CD8-positive, alpha-beta memory T cell (primary cell): ENCODE data around the gene CAPN12. TPM values are rescaled to one million over a fixed set of nuclear protein-coding genes. Genes with fewer than 3 reads are reported as not detected.

ENCODE experiments used
- CTCF ChIA-PET: fragments of 350-600 bp; sonication (Branson Sonifier 250); formaldehyde crosslinking; loops from one replicate; lab custom pipeline; 2021; ENCODE audit warnings: antibody characterized with exemption; lab: Charles Lee
- POLR2A ChIA-PET: fragments of 350-600 bp; sonication (Branson Sonifier 250); formaldehyde crosslinking; loops from one replicate; lab custom pipeline; 2021; ENCODE audit warnings: antibody characterized with exemption; lab: Charles Lee
- DNase-seq, 5 donors: peaks; one replicate each; pipeline versions ENCODE4 v3.0.0 to v3.0.0-alpha.2; 2020 to 2022; ENCODE audit warnings: mixed read lengths in 1 of 5
- H3K27ac ChIP-seq: one replicate; pipeline ENCODE4 v1.7.0; 2013; ENCODE audit warnings: low read depth, mild to moderate bottlenecking, low read length, moderate library complexity
- H3K27me3 ChIP-seq: 2 replicates; pipeline ENCODE4 v1.7.0; 2013; ENCODE audit warnings: low read length, mild to moderate bottlenecking; ENCODE audit not compliant: insufficient read depth, poor library complexity, severe bottlenecking
- H3K36me3 ChIP-seq: 2 replicates; pipeline ENCODE4 v1.7.0; 2013; ENCODE audit warnings: mild to moderate bottlenecking, low read length, moderate library complexity; ENCODE audit not compliant: insufficient read depth
- H3K4me1 ChIP-seq: 2 replicates; pipeline ENCODE4 v1.7.0; 2013; ENCODE audit warnings: mild to moderate bottlenecking, low read length, moderate library complexity; ENCODE audit not compliant: insufficient read depth
- H3K4me3 ChIP-seq: 2 replicates; pipeline ENCODE4 v1.7.0; 2013; ENCODE audit warnings: mild to moderate bottlenecking, low read length
- H3K9me3 ChIP-seq: 2 replicates; pipeline ENCODE4 v1.7.0; 2013; ENCODE audit warnings: mild to moderate bottlenecking, low read length
- H3K27ac Mint-ChIP-seq, 8 donors: one replicate each; pipeline ENCODE4 v1.8.0; 2020 to 2021; ENCODE audit warnings: mixed read lengths in 8 of 8, mild to moderate bottlenecking in 6 of 8, inconsistent platforms in 3 of 8, moderate library complexity in 3 of 8
- H3K27me3 Mint-ChIP-seq, 2 donors: one replicate each; pipeline ENCODE4 v1.8.0; 2020 to 2021; ENCODE audit warnings: mixed read lengths in 2 of 2, mild to moderate bottlenecking in 1 of 2, moderate library complexity in 1 of 2
- H3K36me3 Mint-ChIP-seq, 3 donors: one replicate each; pipeline ENCODE4 v1.8.0; 2020 to 2021; ENCODE audit warnings: mixed read lengths in 3 of 3, inconsistent platforms in 1 of 3, mild to moderate bottlenecking in 1 of 3
- H3K4me1 Mint-ChIP-seq, 3 donors: one replicate each; pipeline ENCODE4 v1.8.0; 2020 to 2021; ENCODE audit warnings: mixed read lengths in 3 of 3, inconsistent platforms in 1 of 3, mild to moderate bottlenecking in 1 of 3
- H3K4me3 Mint-ChIP-seq, 7 donors: one replicate each; pipeline ENCODE4 v1.8.0; 2020 to 2021; ENCODE audit warnings: mixed read lengths in 7 of 7, mild to moderate bottlenecking in 6 of 7, moderate library complexity in 4 of 7, inconsistent platforms in 2 of 7
- H3K9me3 Mint-ChIP-seq, 5 donors: one replicate each; pipeline ENCODE4 v1.8.0; 2020 to 2022; ENCODE audit warnings: mixed read lengths in 5 of 5, mild to moderate bottlenecking in 3 of 5, moderate library complexity in 2 of 5, inconsistent platforms in 1 of 5
- polyA plus RNA-seq: library from polyadenylated mRNA; unstranded; fragments of 300-500 nt; fragmentation: Illumina TruSeq; gene quantifications from one replicate; pipeline ENCODE4 v1.2.3, GENCODE V29; 2021
- total RNA-seq, 2 experiments: library from RNA; stranded (reverse); gene quantifications; one replicate each; pipeline ENCODE4 v1.2.3, GENCODE V29; 2021

CAPN12 gene
- total and polyA plus RNA-seq, 3 experiments from 2014 or later = 5.2 to 19.5 (median 5.3) TPM

GRCh38 chr19:38745316-38745715 is 1.0 kb upstream of the CAPN12 start:
- Mint-ChIP-seq H3K4me1 (peaks cover 0 to 3% (median 0%) of the 10 kb centered on the region in 3 donors), H3K9me3 (no peaks in the 10 kb centered on the region), H3K27ac (no peak overlapping the region), H3K27me3 (peaks cover 0 to under 1% of the 10 kb centered on the region in 2 donors), H3K36me3 (no peaks in the 10 kb centered on the region), H3K4me3 (no peak overlapping the region)
- DNase-seq = no peak
- ChIA-PET CTCF (interaction anchor here (0.6 to 2.0 kb wide), 4 partner anchors 15 to 342 kb away, joined by 3 to 5 read pairs (median 4); partner anchors contain the start of genes FAM98C, MRPS12 and SARS2), POLR2A (no interaction called here)
- Histone ChIP-seq H3K36me3 (no peaks in the 10 kb centered on the region), H3K27ac (no peak overlapping the region), H3K9me3 (no peaks in the 10 kb centered on the region), H3K4me3 (no peak overlapping the region), H3K4me1 (no peaks in the 10 kb centered on the region), H3K27me3 (no peaks in the 10 kb centered on the region)

GRCh38 chr19:38744874-38745273 is 600 bp upstream of the CAPN12 start:
- H3K27me3 Mint-ChIP-seq = no peaks in the 10 kb centered on the region
- CTCF ChIA-PET = interaction anchor here (0.6 to 2.0 kb wide), 4 partner anchors 15 to 342 kb away, joined by 3 to 5 read pairs (median 4); partner anchors contain the start of genes FAM98C, MRPS12 and SARS2
- POLR2A ChIA-PET = no interaction called here
- H3K4me1 ChIP-seq = peaks cover 4% of the 10 kb centered on the region
- H3K4me3 Mint-ChIP-seq = no peak overlapping the region
- peaks cover 1 to 7% (median 1%) of the 10 kb centered on the region in 3 donors for H3K4me1 Mint-ChIP-seq
- H3K27ac ChIP-seq = no peak overlapping the region
- no peak overlapping the region for H3K27ac Mint-ChIP-seq
- H3K36me3 Mint-ChIP-seq = no peaks in the 10 kb centered on the region
- DNase-seq = no peak
- no peaks in the 10 kb centered on the region for H3K9me3 ChIP-seq
- no peaks in the 10 kb centered on the region for H3K9me3 Mint-ChIP-seq
- no peaks in the 10 kb centered on the region for H3K27me3 ChIP-seq
- no peaks in the 10 kb centered on the region for H3K36me3 ChIP-seq
- H3K4me3 ChIP-seq = no peak overlapping the region

DNA sequence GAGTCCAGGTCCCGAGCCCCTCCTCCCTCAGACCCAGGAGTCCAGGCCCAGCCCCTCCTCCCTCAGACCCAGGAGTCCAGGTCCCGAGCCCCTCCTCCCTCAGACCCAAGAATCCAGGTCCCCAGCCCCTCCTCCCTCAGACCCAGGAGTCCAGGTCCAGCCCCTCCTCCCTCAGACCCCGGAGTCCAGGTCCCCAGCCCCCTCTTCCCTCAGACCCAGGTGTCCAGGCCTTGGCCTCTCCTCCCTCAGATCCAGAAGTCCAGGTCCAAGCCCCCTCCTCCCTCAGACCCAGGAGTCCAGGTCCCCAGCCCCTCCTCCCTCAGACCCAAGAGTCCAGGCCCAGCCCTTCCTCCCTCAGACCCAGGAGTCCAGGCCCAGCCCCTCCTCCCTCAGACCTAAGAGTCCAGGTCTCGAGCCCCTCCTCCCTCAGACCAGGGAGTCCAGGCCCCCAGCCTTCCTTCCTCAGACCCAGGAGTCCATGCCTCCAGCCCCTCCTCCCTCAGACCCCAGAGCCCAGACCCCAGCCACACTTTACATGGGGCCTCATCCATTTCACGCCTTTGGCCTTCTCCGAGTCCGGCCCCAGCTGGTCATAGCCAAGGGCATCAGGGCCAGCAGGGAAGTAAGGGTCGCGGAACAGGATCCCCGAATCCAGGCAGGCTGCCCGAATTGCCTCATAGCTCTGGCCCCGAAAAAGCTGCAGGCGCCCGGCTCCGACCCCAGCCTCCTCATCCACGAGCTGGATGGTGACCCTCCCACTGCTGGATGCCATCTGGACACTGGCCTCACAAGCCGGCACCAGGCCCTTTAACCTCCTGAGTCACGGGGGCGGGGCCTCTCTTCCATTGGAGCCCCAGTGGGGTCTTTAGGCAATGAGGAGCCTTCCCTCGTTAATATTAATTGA is 628 bp downstream of the CAPN12 start:
- H3K9me3 Mint-ChIP-seq = no peaks in the 10 kb centered on the region
- peaks cover 10 to 19% (median 14%) of the 10 kb centered on the region in 3 donors for H3K4me1 Mint-ChIP-seq

GRCh38 chr19:38742906-38743305 is 1.4 kb downstream of the CAPN12 start:
- CTCF ChIA-PET = no interaction called here

More for the DNA sequence above, 628 bp downstream of the CAPN12 start:
- H3K4me3 Mint-ChIP-seq = no peak overlapping the region
- Histone ChIP-seq H3K27ac (no peak overlapping the region), H3K4me1 (peaks cover 10% of the 10 kb centered on the region), H3K9me3 (no peaks in the 10 kb centered on the region), H3K4me3 (no peak overlapping the region), H3K36me3 (no peaks in the 10 kb centered on the region), H3K27me3 (no peaks in the 10 kb centered on the region)
- DNase-seq = peak in 1 of 5 donors; percentile 46
- no peaks in the 10 kb centered on the region for H3K36me3 Mint-ChIP-seq
- H3K27me3 Mint-ChIP-seq = no peaks in the 10 kb centered on the region
- ChIA-PET CTCF (interaction anchor here (1.7 to 2.0 kb wide), 3 partner anchors 26 to 341 kb away, joined by 3 to 5 read pairs (median 4); partner anchors contain the start of genes FAM98C, MRPS12 and SARS2), POLR2A (interaction anchor here (0.6 kb wide), 1 partner anchor 134 kb away, joined by 7 read pairs; no protein-coding TSS in a partner anchor)
- H3K27ac Mint-ChIP-seq = peak overlapping the region in 2 of 8 donors; percentile 38 to 77

GRCh38 chr19:38742296-38742695 is 2.0 kb downstream of the CAPN12 start:
- ChIA-PET POLR2A (interaction anchor here (0.7 kb wide), 1 partner anchor 31 kb away, joined by 9 read pairs; no protein-coding TSS in a partner anchor), CTCF (interaction anchor here (0.8 to 2.8 kb wide), 4 partner anchors 14 to 226 kb away, joined by 3 to 7 read pairs (median 4); no protein-coding TSS in a partner anchor)
- Mint-ChIP-seq H3K27me3 (no peaks in the 10 kb centered on the region), H3K27ac (peak overlapping the region in 1 of 8 donors; percentile 17), H3K4me3 (no peak overlapping the region), H3K36me3 (no peaks in the 10 kb centered on the region), H3K9me3 (no peaks in the 10 kb centered on the region), H3K4me1 (peaks cover 18 to 28% (median 24%) of the 10 kb centered on the region in 3 donors)
- H3K27me3 ChIP-seq = no peaks in the 10 kb centered on the region
- H3K9me3 ChIP-seq = no peaks in the 10 kb centered on the region
- no peak overlapping the region for H3K27ac ChIP-seq
- peaks cover 10% of the 10 kb centered on the region for H3K4me1 ChIP-seq
- no peak for DNase-seq
- H3K4me3 ChIP-seq = no peak overlapping the region
- H3K36me3 ChIP-seq = no peaks in the 10 kb centered on the region

More at GRCh38 chr19:38742906-38743305, 1.4 kb downstream of the CAPN12 start:
- H3K27ac ChIP-seq = no peak overlapping the region
- H3K27me3 ChIP-seq = no peaks in the 10 kb centered on the region
- no peaks in the 10 kb centered on the region for H3K27me3 Mint-ChIP-seq
- H3K36me3 Mint-ChIP-seq = no peaks in the 10 kb centered on the region
- POLR2A ChIA-PET = interaction anchor here (0.7 kb wide), 1 partner anchor 31 kb away, joined by 9 read pairs; no protein-coding TSS in a partner anchor
- H3K36me3 ChIP-seq = no peaks in the 10 kb centered on the region
- no peak for DNase-seq
- H3K9me3 Mint-ChIP-seq = no peaks in the 10 kb centered on the region
- peaks cover 14 to 23% (median 19%) of the 10 kb centered on the region in 3 donors for H3K4me1 Mint-ChIP-seq
- H3K4me3 Mint-ChIP-seq = peak overlapping the region in 1 of 7 donors; percentile 19
- peaks cover 10% of the 10 kb centered on the region for H3K4me1 ChIP-seq
- no peaks in the 10 kb centered on the region for H3K9me3 ChIP-seq
- H3K27ac Mint-ChIP-seq = no peak overlapping the region
- no peak overlapping the region for H3K4me3 ChIP-seq

DNA sequence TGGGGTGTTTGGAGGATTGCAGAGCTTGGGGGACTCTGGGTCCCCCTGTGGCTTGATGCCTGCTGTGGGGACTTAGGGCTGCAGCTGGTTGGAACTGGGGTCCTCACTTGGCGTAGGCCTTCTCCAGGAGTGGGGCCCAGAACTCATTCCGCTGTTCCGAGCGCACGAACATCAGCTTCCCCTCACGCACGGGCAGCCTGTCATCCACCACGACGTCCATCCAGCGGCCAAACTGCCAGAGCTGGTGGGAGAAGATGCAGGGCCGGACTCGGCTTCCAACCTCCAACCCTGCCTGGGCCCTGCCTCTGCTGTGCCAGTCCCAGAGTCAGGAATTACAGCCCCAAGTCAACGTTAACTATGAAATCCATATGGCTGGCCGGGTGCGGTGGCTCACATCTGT is 2.6 kb downstream of the CAPN12 start:
- Histone ChIP-seq H3K4me3 (no peak overlapping the region), H3K9me3 (no peaks in the 10 kb centered on the region), H3K27ac (no peak overlapping the region), H3K4me1 (peaks cover 10% of the 10 kb centered on the region), H3K36me3 (no peaks in the 10 kb centered on the region), H3K27me3 (no peaks in the 10 kb centered on the region)
- Mint-ChIP-seq H3K4me1 (peaks cover 18 to 29% (median 24%) of the 10 kb centered on the region in 3 donors), H3K36me3 (no peaks in the 10 kb centered on the region), H3K27me3 (no peaks in the 10 kb centered on the region), H3K4me3 (peak overlapping the region in 1 of 7 donors; percentile 37), H3K9me3 (no peaks in the 10 kb centered on the region), H3K27ac (peak overlapping the region in 1 of 8 donors; percentile 17)
- no peak for DNase-seq
- ChIA-PET CTCF (interaction anchor here (0.8 to 2.8 kb wide), 4 partner anchors 14 to 226 kb away, joined by 3 to 7 read pairs (median 4); no protein-coding TSS in a partner anchor), POLR2A (no interaction called here)

GRCh38 chr19:38740932-38741331 is 3.3 kb downstream of the CAPN12 start:
- no peaks in the 10 kb centered on the region for H3K27me3 ChIP-seq
- no peak overlapping the region for H3K4me3 Mint-ChIP-seq
- no peak for DNase-seq
- ChIA-PET POLR2A (no interaction called here), CTCF (interaction anchor here (1.9 to 2.8 kb wide), 2 partner anchors 13 to 29 kb away, joined by 4 to 7 read pairs; no protein-coding TSS in a partner anchor)
- H3K4me1 ChIP-seq = peaks cover 10% of the 10 kb centered on the region
- no peak overlapping the region for H3K27ac ChIP-seq
- H3K4me1 Mint-ChIP-seq = peaks cover 21 to 32% (median 24%) of the 10 kb centered on the region in 3 donors
- no peaks in the 10 kb centered on the region for H3K27me3 Mint-ChIP-seq
- no peaks in the 10 kb centered on the region for H3K36me3 Mint-ChIP-seq
- H3K36me3 ChIP-seq = no peaks in the 10 kb centered on the region
- no peaks in the 10 kb centered on the region for H3K9me3 ChIP-seq
- H3K9me3 Mint-ChIP-seq = no peaks in the 10 kb centered on the region
- peak overlapping the region in 3 of 8 donors; percentile 21 to 43 (median 42) for H3K27ac Mint-ChIP-seq
- H3K4me3 ChIP-seq = no peak overlapping the region
